NCI-H510A (cell line): Measurements from ENCODE around the gene MEGF6.

Experiments used
- DNase-seq: peaks from one replicate; lab custom pipeline; 2025; lab: John Stamatoyannopoulos, UW

MEGF6 gene

DNA sequence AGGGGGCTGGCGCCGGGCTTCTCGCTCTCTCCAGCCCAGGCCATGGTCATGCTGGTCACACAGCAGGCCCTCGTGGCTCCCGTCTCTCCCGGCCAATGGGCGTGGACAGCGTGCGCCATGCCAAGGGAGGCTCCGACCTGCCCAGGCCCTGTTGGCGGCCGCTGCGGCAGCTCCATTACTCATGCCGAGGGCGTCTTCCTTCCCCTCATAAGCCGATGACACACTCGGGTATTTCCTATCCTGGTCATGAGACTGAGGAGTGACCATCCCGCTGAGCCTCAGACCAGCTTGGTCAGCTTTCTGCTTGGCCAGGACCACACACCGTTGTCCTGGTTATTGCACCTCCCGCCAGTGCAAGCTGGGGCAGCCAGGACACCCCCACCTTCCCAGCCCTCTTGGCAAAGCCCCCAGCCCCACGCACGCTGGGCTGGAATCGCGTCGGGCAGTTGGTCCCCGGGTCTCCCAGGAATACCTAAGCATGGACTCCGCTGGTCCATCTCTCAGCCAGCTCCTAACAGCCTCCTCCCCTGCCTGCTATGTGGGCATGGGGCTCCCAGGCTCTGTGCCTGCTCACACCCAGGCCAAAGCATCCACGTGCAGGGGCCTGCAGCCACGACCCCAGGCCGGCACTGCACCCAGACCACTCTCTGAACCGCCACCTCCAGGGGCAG, 107.0 kb downstream of the MEGF6 start:
- no peak for DNase-seq

DNA sequence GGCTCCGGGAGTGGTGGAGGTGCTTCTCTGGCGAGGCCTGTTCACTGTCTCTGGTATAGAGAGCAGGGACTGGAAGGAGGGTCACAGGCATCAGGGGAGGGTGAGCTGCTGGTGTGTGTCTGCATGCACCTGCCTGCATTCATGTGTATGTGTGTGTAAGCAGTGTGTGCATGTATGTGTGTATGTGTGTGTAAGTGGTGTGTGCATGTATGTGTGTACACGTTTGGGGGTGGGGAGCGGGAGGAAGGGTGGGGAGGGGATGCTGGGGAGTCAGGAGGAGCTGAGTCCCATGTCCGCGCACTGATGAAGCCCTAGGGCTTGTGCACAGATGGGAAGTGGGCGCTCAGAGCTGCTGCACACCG, 107.8 kb downstream of the MEGF6 start:
- no peak for DNase-seq

DNA sequence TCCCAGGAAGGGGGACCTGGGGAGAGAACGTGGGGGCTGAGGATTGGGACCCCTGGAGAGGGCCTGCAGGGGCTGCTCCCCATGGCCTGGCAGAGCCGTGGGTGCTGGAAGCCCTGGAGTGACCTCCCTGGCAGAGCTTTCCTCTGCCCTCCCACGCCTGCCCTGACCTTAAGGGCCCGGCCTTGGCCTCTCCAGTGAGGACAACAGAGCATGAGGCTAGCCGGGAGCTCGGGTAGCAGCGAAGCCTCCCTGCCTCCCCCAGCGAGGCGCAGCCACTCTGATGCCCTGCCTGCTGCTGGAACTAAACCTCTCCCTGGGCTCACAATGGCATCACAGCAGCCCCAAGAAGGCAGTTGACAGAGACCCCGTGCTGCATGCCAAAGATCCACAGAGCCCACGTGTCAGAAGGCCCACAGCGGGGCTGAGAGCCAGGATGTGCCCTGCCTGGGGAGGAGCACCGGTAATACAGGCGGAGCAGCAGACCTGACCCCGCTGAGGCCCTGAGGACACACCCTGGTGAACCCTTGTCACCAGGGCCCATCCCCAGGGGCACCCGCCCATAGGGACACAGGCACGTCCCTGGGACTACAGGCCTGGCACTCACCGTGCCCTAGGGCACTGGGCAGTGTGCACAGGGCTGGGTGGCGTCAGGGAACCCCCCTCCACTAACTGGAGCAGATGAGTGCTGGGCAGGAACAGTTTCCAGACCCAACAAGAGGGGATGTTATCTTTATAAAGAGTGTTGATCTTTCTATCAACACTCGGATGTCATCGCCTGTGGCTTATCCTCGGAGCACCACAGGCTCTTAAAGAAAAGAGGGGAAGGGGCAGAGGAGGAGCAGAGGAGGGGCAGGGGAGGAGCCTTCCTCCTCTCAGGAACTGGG, 108.4 kb downstream of the MEGF6 start:
- DNase-seq = no peak

DNA sequence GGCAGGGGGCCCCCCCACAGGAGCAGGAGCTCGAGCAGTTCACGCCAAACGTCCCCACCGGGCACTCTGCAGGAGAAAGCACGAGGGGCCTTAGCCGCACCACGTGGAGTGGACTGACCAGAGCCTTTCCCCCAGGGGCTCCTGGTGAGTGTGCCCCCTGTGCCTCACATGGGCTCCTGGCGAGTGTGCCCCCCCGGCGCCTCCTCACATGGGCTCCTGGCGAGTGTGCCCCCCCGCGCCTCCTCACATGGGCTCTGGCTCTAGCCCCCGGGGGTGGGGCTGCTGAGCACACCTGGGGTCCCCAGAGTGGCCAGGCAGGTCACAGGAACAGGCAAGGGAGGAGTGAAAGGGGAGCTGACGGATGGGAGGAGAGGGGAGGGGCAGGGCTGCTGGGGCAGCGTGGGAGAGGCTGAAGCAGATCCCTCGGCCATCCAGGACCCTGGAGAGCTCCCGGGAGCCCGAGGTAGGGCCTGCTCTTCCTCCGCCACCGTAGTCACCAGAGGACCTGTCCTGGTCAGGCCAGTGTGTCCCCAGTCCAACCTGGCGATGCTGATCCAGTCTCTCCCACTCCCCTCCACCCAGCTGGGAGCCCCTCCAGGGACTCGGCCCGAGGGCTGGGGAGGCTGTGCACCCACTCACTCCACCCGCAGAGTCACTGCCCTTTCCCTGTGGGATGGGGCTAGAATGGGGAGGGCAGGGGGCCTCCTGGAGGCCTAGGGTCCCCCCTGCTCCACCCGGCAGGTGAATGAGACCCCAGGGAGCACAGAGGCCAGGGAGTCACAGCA, 109.3 kb downstream of the MEGF6 start:
- no peak for DNase-seq

DNA sequence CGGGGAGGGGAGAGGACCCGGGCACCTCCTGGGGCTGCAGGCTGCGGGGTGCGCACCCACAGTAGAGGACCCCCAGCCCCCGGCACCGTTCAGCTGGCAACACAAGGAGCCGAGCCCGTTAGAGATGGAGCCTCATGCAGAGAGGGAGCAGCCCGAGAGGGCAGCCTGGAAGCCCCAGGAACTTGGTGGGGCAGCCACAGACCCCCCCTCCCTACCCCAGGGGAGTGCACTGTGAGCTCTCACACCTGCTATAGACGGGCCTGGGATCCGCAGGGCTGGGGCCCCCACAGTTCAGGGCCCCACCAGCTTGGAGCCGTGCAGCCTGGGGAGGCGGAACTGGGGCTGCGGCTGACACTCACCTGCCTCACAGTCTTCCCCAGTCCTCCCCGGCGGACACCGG, 109.9 kb downstream of the MEGF6 start:
- no peak for DNase-seq

DNA sequence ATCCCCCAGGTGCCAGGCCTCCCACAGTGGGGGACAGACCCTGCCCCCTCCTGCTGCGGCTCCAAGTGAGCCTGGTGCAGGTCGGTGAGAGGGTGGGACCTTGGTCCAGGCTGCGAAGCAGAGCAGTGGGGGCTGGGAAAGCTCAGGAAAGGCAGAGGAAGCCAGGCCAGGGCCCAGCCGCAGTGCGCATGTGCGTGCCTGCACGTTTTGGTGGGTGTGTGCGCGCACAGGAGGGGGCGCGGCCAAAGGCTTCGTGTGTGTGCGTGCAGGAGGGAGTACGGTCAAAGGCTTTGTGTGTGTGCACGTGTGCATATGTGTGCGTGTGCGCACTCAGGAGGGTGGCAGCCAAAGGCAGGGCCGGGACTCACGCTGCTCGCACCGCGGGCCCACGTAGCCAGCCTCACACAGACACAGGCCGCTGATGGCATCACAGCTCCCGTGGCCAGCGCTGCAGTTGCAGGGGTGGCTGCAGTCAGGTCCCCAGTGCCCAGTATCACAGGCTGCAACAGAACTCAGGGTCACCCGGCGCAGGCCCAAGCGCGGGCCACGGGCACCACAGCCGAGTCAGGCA, 111.0 kb downstream of the MEGF6 start:
- DNase-seq = no peak

DNA sequence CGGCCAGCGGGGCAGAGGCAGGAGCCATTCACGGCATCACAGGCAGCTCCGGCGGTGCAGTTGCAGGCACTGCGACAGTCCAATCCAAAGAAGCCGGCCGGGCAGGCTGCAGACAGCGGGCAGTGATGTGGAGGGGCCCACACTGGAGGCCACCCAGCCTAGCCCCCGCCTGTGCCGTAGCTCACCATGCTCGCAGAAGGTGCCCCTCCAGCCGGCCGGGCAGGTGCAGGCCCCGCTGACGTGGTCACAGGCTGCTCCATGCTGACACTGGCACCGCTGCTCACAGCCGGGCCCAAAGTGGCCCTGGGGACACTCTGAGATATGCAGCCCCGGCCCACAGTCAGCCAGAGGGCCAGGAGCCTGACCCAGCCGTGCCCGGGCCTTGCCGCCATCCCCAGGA, 111.7 kb downstream of the MEGF6 start:
- no peak for DNase-seq

DNA sequence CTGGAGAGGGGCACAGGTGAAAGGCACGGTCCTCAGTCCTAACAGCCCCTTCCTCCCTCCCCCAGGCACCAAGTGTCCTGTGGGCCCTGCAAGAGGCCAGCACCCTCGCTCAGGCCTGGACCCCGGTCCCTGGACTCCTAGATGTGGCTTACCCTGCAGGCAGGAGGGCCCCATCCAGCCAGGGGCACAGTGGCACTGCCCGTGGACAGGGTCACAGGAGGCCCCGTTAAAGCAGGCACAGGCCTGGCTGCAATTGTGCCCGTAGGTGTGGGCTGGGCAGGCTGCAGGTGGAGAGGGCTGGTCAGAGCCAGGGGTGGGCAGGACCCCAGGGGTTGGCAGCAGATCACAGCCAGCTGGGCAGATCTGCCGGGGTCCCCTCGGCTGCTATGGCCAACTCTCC, 112.3 kb downstream of the MEGF6 start:
- no peak for DNase-seq

DNA sequence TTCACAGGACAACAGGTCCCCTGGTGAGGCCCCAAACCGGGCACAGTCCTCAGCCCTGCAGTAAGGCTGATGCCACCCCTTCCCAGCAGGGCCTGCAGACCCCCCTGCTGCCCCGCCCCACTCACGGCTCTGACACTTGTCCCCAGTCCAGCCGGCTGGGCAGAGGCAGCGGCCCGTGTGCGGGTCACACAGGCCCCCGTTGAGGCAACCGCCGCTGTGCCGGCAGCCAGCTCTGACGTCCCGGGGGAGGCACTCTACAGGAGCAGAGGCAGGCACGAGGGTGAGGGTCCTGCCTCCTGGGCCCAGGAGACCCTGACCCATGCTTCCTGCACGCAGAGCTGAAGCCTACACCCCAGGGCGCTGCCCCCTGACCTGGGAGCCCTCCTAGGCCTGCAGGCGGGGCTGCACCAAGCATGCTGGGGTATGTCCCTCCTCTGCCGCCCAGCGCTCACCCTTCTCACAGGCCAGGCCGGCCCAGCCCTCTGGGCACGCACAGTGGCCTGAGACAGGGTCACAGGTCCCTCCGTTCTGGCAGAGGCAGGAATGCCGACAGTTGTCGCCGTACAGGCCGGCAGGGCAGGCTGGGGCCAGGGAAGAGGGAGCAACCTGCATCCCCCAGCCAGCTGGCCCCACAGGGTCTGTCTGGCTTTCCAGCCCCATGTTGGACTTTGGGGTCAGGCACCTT, 112.9 kb downstream of the MEGF6 start:
- no peak for DNase-seq

DNA sequence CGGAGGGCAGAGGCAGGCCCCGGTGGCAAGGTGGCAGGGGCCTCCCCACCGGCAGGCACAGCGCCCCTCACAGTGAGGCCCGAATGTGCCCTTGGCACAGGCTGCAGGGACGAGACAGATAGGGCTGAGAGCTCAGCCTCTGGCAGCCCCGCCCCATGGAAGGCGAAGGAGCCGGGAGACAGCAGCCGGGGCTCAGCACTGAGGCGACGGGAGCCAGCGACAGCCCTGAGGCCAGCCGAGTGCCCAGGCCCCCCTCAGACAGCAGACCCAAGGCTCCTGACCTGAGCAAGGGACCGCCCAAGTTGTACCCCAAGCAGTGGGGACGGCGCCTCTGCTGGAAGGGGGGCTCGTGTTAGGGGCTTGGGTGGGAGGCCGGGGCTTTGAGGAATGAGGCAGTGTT, 113.8 kb downstream of the MEGF6 start:
- DNase-seq = no peak

DNA sequence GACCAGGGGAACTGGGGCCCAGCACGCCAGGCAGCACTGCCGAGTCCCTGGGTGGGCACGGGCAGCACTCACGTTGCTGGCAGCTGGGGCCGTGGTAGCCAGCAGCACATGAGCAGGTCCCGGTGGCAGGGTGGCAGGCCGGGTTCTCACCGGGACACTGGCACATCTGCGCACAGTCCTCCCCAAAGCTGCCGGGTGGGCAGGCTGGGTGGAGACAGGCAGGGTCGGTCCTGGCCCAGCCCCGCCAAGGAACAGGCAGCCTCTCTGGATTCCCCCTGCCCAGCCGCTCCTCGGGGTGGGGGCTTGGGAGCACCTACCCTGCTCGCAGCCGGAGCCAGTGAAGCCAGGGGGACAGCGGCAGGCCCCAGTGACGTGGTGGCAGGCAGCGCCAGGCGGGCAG, 114.4 kb downstream of the MEGF6 start:
- DNase-seq = no peak

DNA sequence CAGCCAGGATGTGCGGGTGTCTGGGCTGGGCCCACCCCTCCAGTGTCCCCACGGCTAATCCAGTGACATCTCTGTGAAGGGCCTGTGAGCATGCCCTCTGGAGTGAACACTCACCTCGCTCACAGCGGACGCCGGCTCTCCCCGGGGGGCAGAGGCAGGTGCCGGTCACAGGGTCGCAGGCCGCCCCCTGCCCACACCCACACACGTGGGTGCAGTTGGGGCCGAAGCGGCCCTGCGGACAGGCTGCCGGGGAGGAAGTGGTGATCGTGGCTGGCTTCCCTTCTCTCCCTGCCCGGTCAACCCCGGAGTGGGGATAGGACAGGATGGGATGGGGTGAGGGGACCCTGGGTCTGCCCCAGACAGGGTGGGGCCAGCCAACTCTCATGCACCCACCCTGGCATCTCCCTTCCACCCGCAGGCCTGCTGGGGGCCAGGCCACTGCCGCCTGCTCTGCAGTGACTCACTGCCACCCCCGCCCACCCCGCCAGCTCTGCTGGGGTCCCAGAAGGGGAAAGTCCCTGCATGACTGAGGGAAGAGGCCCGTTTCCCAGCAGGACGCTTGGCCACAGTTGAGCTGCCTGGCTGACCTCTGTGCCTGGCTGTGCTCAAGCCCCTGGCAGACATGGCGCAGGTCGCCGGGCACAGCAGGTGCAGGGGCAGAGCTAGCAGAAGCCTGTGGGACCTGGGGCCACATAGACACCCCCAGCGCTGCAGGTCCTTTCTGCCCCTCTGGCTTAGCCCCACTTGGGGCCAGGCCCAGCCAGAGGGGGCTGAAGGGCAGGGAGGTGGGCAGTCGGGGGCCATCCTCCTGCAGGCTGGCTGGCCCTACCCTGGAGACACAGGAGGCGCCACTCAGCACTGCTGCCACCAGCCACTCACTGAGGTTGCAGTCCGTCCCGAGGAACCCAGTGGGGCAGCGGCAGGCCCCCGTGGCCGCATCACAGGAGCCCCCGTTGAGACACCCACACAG, 115.2 kb downstream of the MEGF6 start:
- no peak for DNase-seq

DNA sequence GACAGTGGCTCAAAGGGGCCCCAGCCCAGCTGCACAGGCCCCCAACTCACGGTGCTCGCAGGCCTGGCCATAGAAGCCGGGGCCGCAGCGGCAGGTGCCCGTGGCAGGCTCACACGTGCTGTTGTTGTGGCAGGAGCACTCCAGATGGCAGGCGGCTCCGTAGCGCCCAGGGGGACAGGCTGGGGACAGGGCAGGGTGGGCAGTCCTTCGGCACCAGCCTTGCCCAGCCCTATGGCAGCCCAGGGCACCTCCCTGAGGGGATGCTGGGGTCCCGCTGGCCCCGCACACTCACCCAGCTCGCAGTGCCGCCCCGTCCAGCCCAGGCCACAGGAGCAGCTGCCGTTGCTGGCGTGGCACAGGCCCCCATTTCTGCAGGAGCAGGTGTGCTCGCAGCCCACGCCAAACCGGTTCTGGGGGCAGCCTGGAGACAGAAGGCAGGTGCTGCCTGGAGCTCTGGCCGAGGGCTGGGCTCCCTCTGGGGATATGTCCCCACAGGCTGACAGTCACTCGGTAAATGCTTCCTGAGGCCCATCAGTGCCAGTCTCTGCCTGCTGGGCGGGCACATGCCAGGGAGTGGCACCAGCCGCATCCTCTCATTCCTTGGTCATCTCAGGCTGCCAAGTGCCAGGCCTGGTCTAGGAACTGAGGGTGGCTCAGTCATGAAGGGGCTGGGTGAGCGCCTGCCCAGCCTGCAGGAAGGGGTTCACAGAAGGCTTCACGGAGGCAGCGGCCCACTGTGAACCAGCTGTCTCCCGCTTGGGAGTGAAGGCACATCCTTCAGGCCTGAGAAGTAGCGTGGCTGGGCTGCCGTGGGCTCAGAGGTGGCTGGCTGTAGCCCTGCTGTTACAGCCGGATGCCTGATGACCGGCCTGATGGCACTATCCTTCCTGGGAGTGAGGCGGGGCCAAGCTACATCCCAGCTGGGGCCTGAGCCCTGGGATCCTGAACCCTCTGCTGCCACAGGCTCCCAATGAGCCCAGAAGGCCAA, 116.7 kb downstream of the MEGF6 start:
- DNase-seq = peak; percentile 32

DNA sequence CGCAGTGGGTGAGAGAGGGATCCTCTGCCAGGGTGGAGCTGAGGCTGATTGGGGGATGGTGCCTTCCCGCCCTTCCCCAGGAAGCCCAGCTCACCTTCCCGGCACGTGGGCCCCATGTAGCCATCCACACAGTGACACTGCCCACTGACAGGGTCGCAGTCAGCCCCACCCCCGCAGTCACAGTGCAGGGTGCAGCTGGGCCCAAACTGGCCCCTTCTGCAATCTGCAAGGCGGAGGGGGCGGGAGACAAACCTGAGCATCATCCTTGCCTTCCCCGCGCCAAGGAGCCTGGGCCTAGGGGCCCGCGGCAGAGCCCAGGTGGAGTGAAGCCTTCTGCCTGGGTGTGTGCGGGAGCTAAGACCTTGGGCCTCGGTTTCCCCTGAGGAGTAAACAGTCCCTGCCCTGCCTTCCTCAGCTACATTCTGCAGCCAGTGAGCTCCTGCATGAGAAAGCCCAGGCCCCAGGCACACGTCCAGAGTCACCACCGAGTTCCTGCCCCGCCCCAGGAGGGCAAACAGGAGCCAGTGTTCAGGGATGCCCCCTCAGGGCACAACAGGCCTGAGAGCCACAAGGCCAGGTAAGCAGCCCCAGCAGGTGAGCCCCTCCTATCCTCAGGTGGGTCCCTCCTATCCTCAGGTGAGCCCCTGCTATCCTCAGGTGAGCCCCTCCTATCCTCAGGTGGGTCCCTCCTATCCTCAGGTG, 118.6 kb downstream of the MEGF6 start:
- DNase-seq = no peak

DNA sequence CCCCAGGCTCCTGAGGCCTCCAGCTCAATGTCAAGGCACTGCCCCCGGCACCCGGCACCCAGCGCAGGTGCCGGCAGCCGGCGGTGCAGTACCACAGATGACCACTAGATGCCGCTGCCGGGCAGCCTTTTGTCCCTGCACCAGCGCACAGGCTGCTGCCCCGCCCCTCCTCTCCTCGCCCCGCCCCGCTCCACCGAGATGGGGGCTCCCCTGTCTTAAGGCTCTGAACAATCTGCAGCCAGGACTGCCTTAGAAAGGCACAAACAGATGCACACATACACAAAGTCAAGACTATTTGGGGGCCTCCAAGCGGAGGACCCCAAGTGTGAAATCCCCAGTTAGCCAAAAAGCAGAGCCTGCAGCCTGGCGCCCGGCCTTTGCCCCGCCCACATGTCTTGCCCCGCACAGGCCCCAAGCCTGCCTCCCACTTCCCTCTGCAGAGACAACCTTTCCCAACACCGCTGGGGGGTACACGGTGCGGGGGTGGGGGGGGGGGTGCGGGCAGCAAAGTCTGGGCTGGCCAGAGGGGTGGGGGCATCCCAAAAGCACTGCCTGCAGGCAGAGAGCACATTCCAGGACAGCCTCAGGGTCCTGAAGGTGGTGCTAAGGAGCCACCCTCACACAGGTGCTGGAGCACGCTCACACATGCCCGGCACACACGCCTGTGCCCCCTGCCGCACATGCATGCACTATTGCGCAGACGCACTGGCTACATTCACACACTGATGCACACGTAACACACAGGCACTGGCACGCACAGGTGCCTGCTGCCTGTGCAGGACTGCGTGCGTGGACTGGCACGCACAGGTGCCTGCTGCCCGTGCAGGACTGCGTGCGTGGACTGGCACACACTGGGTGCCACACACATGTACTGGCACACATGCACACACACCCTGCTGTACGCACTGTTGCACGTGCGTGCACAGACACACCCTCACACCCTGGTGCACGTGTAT, 119.7 kb downstream of the MEGF6 start:
- DNase-seq = no peak

DNA sequence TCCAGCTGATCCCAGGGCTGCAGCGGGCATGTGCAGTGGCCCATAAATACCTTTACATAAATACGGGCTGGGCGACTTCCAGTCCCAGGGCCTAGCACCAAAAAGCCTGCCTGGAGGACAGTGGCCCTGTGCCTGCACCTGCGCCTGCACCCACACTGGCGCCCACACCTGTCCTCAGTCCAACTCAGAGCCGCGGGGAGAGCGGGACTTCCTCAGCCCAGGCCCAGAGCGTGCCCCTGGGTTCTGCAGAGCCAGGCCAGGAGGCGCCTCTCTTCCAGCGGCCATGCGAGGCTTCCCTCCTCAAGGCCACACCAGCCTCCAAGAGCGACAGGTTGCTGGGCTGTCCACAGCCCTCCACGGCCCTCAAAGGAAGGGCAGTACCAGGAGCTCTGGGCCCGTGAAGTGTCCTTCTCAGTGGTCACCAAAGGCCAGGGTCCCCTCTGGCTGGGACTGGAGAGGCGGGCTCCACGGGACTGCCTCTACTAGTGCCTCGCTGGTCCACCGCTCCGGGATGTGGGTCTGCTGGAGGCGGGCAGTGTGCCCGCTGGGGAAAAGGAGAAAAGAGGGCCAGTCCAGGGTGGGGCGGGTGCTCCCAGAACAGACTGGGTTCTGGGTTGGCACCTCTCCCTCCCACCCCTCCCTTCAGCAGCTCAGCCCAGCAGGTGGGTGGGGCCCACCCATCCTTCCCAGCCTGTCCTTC, 121.1 kb downstream of the MEGF6 start:
- no peak for DNase-seq

DNA sequence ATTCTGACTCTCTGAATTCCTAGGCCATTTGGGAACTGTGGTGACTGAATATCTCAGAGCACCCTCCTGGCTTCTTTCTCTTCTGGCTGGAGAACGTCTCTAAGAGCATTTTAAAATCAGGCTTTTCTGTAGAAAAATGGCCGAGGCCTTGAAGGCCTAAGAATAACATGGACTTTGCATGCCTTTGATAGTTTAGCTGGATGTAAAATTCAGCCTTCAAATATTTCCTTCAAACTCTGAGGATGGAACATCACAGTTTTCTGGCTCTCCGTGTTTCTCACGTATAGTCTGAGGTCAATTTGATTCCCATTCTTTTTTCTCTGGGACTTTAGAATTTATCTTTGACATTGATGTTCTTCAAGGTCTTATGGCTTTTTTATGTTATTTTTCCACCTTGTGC, 122.9 kb downstream of the MEGF6 start:
- DNase-seq = no peak
